NCI-H748 treated with DMSO at 0.1 percent for 48 hours (cell line): Measurements from ENCODE around the gene BAG5.
"Not testable (repeated sequence)": the region's sequence is repeated elsewhere in the genome, so short reads cannot be mapped to it uniquely, and the experiment has no call there.

ENCODE experiments used
- DNase-seq: peaks from one replicate; lab custom pipeline; 2025; lab: John Stamatoyannopoulos, UW

BAG5 gene

GRCh38 chr14:103534576-103535061, 27.8 kb downstream of the BAG5 start:
- no peak for DNase-seq

- no peak for DNase-seq
These were observed 28.4 kb downstream of the BAG5 start for GRCh38 chr14:103533999-103534575.

GRCh38 chr14:103533137-103533998, 29.1 kb downstream of the BAG5 start:
- no peak for DNase-seq

- no peak for DNase-seq
These were observed 30.0 kb downstream of the BAG5 start for GRCh38 chr14:103532216-103533136.

GRCh38 chr14:103531421-103532215, 30.8 kb downstream of the BAG5 start:
- no peak for DNase-seq

- DNase-seq = no peak
These were observed 31.6 kb downstream of the BAG5 start for GRCh38 chr14:103530831-103531230.

- DNase-seq = no peak
These were observed 32.1 kb downstream of the BAG5 start for GRCh38 chr14:103530390-103530789.

- DNase-seq = no peak
These were observed 32.8 kb downstream of the BAG5 start for GRCh38 chr14:103529383-103530365.

- DNase-seq = peak; percentile 91
These were observed 33.7 kb downstream of the BAG5 start, which contains the start of gene TRMT61A for GRCh38 chr14:103528587-103529382. TSS of gene TRMT61A (plus strand) at chr14:103529196. CDS start at chr14:103529979, 783 bp downstream.

GRCh38 chr14:103528146-103528586, 34.3 kb downstream of the BAG5 start:
- DNase-seq = no peak

- no peak for DNase-seq
These were observed 34.9 kb downstream of the BAG5 start for GRCh38 chr14:103527408-103528145.

GRCh38 chr14:103526914-103527248, 35.6 kb downstream of the BAG5 start:
- DNase-seq = no peak

- DNase-seq = no peak
These were observed 36.1 kb downstream of the BAG5 start for GRCh38 chr14:103526247-103526913.

GRCh38 chr14:103525430-103526246, 36.8 kb downstream of the BAG5 start:
- not testable (repeated sequence) for DNase-seq

GRCh38 chr14:103524002-103524935, 38.2 kb downstream of the BAG5 start:
- no peak for DNase-seq

- DNase-seq = no peak
These were observed 38.9 kb downstream of the BAG5 start for GRCh38 chr14:103523575-103523954.
